ENCODE results near the gene MAP3K1. TPM values are rescaled to one million over a fixed set of nuclear protein-coding genes. Genes with fewer than 3 reads are reported as not detected.

Gene MAP3K1
- total RNA-seq, 1 experiment from 2014 or later, result 26.1 TPM

DNA sequence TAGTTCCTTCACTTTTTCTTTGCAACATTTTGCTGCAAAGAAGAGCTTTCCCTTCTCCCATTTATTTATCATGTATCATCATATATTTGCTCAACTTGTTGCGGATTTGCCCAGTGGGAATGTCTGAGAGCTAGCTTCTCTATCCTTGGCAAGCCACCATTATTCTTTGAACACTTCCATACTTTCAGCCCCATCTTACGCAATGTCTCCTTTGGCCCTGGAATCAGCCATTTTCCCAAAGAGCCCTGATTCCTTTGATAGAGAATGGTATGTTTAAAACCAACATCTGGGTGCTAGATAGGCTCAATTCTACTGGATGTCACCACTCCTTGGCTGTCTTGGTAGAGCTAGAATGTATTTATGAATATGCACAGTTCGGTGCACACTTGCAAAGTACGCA is 81.4 kb downstream of the MAP3K1 start:
- H3K36me3 ChIP-seq (ENCODE audit: low read depth), result peaks cover 29% of the 10 kb centered on the region
- no peaks in the 10 kb centered on the region for H3K27me3 ChIP-seq (ENCODE audit: insufficient read depth, low read depth)
- no peak overlapping the region for H3K27ac ChIP-seq
- CTCF ChIA-PET, result interaction anchor here (0.5 to 0.6 kb wide), 2 partner anchors 55 to 265 kb away, joined by 5 to 7 read pairs; no protein-coding TSS in a partner anchor
- no TSS peak for BruUV-seq (replicated peaks)
- no peak overlapping the region for H3K4me2 ChIP-seq
- H3K4me3 ChIP-seq, result no peak overlapping the region
- intact Hi-C loops (cut with micrococcal nuclease; ENCODE audit: unreplicated experiment), result no loop called here
- DNase-seq, result no peak
- H3K4me1 ChIP-seq (replicated peaks; ENCODE audit: insufficient read depth), result 0 out of 2 replicates have a peak, but pooled peaks cover 4% of the 10 kb centered on the region
- peaks cover 21% of the 10 kb centered on the region; the same call in 1 of the 2 replicates for H3F3A ChIP-seq (ENCODE audit: insufficient read depth, low read depth)
- no peaks in the 10 kb centered on the region for H3K79me2 ChIP-seq (ENCODE audit: low read depth)
- POLR2A ChIA-PET (ENCODE audit: unreplicated experiment), result no interaction called here
- TF ChIP-seq, protein P1, sequence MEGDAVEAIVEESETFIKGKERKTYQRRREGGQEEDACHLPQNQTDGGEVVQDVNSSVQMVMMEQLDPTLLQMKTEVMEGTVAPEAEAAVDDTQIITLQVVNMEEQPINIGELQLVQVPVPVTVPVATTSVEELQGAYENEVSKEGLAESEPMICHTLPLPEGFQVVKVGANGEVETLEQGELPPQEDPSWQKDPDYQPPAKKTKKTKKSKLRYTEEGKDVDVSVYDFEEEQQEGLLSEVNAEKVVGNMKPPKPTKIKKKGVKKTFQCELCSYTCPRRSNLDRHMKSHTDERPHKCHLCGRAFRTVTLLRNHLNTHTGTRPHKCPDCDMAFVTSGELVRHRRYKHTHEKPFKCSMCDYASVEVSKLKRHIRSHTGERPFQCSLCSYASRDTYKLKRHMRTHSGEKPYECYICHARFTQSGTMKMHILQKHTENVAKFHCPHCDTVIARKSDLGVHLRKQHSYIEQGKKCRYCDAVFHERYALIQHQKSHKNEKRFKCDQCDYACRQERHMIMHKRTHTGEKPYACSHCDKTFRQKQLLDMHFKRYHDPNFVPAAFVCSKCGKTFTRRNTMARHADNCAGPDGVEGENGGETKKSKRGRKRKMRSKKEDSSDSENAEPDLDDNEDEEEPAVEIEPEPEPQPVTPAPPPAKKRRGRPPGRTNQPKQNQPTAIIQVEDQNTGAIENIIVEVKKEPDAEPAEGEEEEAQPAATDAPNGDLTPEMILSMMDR (conservative IDR thresholded peaks at IDR 0.05), result no peak
- TF ChIP-seq EZH2 (IDR thresholded peaks at IDR 0.05; ENCODE audit: low read depth), result no peak
- no peak overlapping the region for H2AFZ ChIP-seq
- no peaks in the 10 kb centered on the region; the same call in 1 of the 2 replicates for H4K20me1 ChIP-seq (ENCODE audit: insufficient read depth)
- no peaks in the 10 kb centered on the region for H3K9me3 ChIP-seq (ENCODE audit: insufficient read depth, low read depth)
- no peaks in the 10 kb centered on the region for H3K9me2 ChIP-seq (ENCODE audit: insufficient read depth)

DNA sequence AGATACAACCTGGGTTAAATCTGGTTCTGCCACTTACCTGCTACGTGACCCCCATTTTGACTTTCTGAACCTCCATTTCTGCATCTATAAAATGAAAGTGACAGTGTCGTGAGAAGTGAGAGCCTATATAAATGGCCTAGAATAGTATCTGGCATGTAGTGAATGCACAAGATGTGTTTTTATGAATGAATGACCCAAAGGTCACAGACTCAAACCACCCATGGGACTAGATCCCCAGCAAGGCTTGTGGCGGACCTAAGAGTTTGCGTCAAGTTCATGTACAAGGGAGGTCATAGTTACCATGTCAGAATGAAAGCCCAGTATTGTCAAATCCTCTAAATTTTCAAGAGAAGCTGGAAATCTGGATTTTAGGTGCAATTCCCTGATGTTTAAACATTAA is 82.9 kb downstream of the MAP3K1 start:
- intact Hi-C loops (cut with micrococcal nuclease; ENCODE audit: unreplicated experiment), result no loop called here
- no TSS peak for BruUV-seq (replicated peaks)
- H3K79me2 ChIP-seq (ENCODE audit: low read depth), result no peaks in the 10 kb centered on the region
- peaks cover 21% of the 10 kb centered on the region; the same call in 1 of the 2 replicates for H3F3A ChIP-seq (ENCODE audit: insufficient read depth, low read depth)
- H3K4me3 ChIP-seq, result no peak overlapping the region
- ChIA-PET POLR2A (ENCODE audit: unreplicated experiment) (no interaction called here), CTCF (no interaction called here)
- no peaks in the 10 kb centered on the region for H4K20me1 ChIP-seq (ENCODE audit: insufficient read depth)
- H3K27ac ChIP-seq, result no peak overlapping the region
- peaks cover 22% of the 10 kb centered on the region for H3K36me3 ChIP-seq (ENCODE audit: low read depth)
- H3K27me3 ChIP-seq (ENCODE audit: insufficient read depth, low read depth), result no peaks in the 10 kb centered on the region
- H3K9me2 ChIP-seq (ENCODE audit: insufficient read depth), result no peaks in the 10 kb centered on the region
- H3K4me1 ChIP-seq (replicated peaks; ENCODE audit: insufficient read depth), result 0 out of 2 replicates have a peak, but pooled peaks cover 4% of the 10 kb centered on the region
- TF ChIP-seq, protein P1 (conservative IDR thresholded peaks at IDR 0.05), result no peak
- TF ChIP-seq EZH2 (IDR thresholded peaks at IDR 0.05; ENCODE audit: low read depth), result no peak
- H3K4me2 ChIP-seq, result no peak overlapping the region
- DNase-seq, result no peak
- no peaks in the 10 kb centered on the region for H3K9me3 ChIP-seq (ENCODE audit: insufficient read depth, low read depth)
- no peak overlapping the region for H2AFZ ChIP-seq

DNA sequence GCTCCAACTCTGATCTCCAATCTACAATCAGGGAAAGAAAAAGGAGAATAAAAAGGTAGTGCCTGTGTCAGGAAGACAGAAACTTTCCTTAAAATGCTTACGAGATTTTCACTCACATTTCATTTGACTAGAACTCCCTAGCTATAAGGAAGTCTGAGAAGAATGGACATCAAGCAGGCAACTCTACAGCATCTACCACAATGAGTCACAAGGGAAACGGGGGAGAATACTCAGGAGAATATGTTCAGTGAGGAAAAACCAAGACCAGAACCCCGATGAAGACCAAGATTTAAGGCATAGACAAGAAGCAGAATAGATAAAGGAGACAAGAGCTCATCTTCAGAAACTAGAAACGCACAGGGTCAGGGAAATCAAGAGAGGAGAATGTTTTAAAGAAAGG is 85.0 kb downstream of the MAP3K1 start:
- intact Hi-C loops (cut with micrococcal nuclease; ENCODE audit: unreplicated experiment), result loop anchor here (5.0 kb wide), 1 partner anchor 377 kb away; no protein-coding TSS in a partner anchor
- TF ChIP-seq, protein P1 (conservative IDR thresholded peaks at IDR 0.05), result no peak
- no peak for TF ChIP-seq EZH2 (IDR thresholded peaks at IDR 0.05; ENCODE audit: low read depth)
- H3K27ac ChIP-seq, result no peak overlapping the region
- H3K9me3 ChIP-seq (ENCODE audit: insufficient read depth, low read depth), result no peaks in the 10 kb centered on the region
- no TSS peak for BruUV-seq (replicated peaks)
- POLR2A ChIA-PET (ENCODE audit: unreplicated experiment), result no interaction called here
- H3K4me3 ChIP-seq, result no peak overlapping the region
- peak overlapping the region; percentile 33; the same call in 1 of the 2 replicates for H3K4me2 ChIP-seq
- no peaks in the 10 kb centered on the region for H3K27me3 ChIP-seq (ENCODE audit: insufficient read depth, low read depth)
- no peaks in the 10 kb centered on the region for H3K79me2 ChIP-seq (ENCODE audit: low read depth)
- no peak overlapping the region for H2AFZ ChIP-seq
- no peaks in the 10 kb centered on the region for H4K20me1 ChIP-seq (ENCODE audit: insufficient read depth)
- peaks cover 15% of the 10 kb centered on the region; the same call in 1 of the 2 replicates for H3F3A ChIP-seq (ENCODE audit: insufficient read depth, low read depth)
- H3K9me2 ChIP-seq (ENCODE audit: insufficient read depth), result no peaks in the 10 kb centered on the region
- 0 out of 2 replicates have a peak, but pooled peaks cover 4% of the 10 kb centered on the region for H3K4me1 ChIP-seq (replicated peaks; ENCODE audit: insufficient read depth)
- H3K36me3 ChIP-seq (ENCODE audit: low read depth), result 0 out of 2 replicates have a peak, but pooled peaks cover 3% of the 10 kb centered on the region
- DNase-seq, result no peak
- CTCF ChIA-PET, result interaction anchor here (0.8 to 1.4 kb wide), 4 partner anchors 238 to 630 kb away, joined by 3 to 6 read pairs (median 4); no protein-coding TSS in a partner anchor
